ENCODE results near the gene TRAF1.

DNA sequence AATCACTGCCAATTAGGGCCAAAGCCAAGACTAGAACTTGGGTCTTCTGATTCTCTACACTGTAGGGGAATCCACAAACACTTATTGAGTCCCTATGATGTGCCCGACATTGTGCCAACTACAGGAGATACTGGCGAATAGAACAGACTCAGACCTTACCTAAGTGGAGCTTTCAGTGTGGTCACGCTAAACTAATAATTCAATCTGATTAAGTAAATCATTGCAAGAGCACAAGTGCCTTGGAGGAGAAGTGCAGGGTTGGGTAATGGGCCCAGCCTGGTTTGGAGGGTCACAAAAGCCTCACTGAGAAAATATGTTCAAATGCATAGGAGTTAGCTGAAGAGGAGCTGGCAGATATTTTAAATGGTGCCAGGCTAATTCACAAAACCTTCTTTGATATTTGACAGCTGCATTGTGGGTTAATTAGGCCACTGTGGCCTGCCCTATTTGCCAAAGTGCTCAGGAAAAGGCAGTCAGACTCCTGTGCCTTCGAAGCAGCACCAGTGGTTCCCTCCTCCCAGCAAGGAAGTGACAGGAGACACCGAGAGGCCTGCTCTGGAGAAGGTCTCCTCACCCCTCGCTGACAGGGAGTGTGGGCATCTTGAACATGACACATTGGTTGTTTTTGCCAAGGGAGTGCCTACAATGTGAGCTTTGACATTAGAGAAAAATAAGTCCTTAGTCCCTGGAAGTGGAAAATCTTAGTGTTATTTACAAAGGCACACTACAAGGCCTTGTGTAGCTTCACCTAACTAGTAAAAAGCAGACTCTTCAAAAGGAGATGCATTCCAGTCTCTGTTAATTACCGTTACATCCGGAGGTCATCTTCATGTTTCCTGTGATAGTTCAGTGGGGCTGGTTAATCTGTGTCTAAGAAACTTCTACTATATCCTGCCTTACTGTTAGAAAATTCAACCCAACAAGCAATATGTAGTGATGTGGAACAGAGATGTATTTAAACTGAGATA is 24.1 kb upstream of the TRAF1 start:
- TF ChIP-seq, protein P1, sequence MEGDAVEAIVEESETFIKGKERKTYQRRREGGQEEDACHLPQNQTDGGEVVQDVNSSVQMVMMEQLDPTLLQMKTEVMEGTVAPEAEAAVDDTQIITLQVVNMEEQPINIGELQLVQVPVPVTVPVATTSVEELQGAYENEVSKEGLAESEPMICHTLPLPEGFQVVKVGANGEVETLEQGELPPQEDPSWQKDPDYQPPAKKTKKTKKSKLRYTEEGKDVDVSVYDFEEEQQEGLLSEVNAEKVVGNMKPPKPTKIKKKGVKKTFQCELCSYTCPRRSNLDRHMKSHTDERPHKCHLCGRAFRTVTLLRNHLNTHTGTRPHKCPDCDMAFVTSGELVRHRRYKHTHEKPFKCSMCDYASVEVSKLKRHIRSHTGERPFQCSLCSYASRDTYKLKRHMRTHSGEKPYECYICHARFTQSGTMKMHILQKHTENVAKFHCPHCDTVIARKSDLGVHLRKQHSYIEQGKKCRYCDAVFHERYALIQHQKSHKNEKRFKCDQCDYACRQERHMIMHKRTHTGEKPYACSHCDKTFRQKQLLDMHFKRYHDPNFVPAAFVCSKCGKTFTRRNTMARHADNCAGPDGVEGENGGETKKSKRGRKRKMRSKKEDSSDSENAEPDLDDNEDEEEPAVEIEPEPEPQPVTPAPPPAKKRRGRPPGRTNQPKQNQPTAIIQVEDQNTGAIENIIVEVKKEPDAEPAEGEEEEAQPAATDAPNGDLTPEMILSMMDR (IDR thresholded peaks at IDR 0.05; ENCODE audit: low read length): no peak
- TF ChIP-seq EZH2 (IDR thresholded peaks at IDR 0.05; ENCODE audit: borderline replicate concordance, low read length): no peak

Measured in OCI-LY1 (cell line).